Neural cell (in vitro differentiated cells): ENCODE data around the gene RTL3.

ENCODE experiments used
- CTCF ChIP-seq: fragments of 450-650 bp; IDR thresholded peaks from 2 replicates; pipeline ENCODE4 v1.5.1; 2014; ENCODE audit warnings: antibody characterized with exemption, mild to moderate bottlenecking, moderate library complexity; ENCODE audit not compliant: poor library complexity, severe bottlenecking
- EP300 ChIP-seq: fragments of 450-650 bp; conservative IDR thresholded peaks from 2 replicates; pipeline ENCODE4 v1.6.1; 2014; ENCODE audit warnings: antibody characterized with exemption, mild to moderate bottlenecking, moderate library complexity; ENCODE audit not compliant: poor library complexity, severe bottlenecking
- EZH2 ChIP-seq: fragments of 200-600, 300-800 bp; shearing (Covaris generic), sonication (generic); IDR thresholded peaks from 2 replicates; pipeline ENCODE4 v1.6.1; 2014; ENCODE audit warnings: antibody characterized with exemption, low read length, borderline replicate concordance, mild to moderate bottlenecking; ENCODE audit not compliant: insufficient read depth, poor library complexity, severe bottlenecking
- RAD21 ChIP-seq: fragments of 450-650 bp; conservative IDR thresholded peaks from 2 replicates; pipeline ENCODE4 v1.6.1; 2014; ENCODE audit warnings: antibody characterized with exemption, mild to moderate bottlenecking, moderate library complexity
- SMC3 ChIP-seq: fragments of 450-650 bp; conservative IDR thresholded peaks from 2 replicates; pipeline ENCODE4 v1.6.1; 2014; ENCODE audit warnings: antibody characterized with exemption, mild to moderate bottlenecking, moderate library complexity; ENCODE audit not compliant: poor library complexity
- TAF1 ChIP-seq: IDR thresholded peaks from 2 replicates; pipeline ENCODE4 v1.6.1; 2012; ENCODE audit warnings: low read depth

DNA sequence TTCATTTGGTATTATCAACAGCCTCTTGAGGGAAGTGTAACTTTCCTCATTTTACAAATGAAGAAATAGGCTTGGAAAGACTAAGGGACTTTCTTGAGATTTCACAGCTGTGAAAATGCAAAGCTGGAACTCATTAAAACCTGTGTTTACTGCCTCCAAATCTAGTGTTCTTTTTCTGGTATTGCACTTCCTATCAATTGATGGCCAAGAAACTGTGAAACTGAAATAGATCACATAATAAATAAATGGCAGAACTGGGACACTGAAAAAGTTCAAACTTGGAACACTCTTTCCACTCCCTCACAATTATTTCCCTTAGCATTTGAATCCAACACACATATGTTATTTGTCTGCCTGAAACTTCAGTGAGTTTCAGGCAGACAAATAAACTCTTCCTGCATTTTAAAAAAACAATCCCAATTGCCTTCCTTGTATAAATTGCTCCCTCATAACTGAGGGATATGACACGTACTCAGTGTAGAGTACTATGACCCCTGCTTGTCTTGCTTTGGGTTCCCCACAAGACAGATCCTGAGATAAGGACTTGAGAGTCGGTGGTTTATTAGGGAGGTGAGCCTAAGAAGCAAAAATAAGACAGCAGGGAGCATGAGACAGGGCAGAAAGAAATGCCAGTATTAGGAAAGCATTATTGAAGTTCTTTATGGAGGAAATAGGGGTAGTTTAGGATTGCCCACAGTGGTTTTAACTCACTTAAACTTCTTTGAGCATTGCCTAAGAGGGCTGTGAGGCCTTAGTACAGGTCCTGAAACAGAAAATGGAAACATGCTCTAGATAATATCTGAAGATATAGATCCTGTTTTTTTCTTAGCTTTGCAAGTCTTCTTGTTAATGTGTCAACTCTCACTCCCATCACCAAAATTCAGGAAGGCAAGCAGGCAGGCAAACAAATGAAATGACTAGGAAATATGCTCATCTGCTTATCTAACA lies 33.9 kb downstream of the RTL3 start:
- TF ChIP-seq CTCF (no peak), EZH2 (no peak), SMC3 (no peak), TAF1 (no peak), EP300 (no peak), RAD21 (no peak)
